DOHH2 (cell line): ENCODE data around the gene LRRC63.

ENCODE experiments used
- H3F3A ChIP-seq: fragments of 200-600 bp; sonication (generic), shearing (Covaris generic); 2 replicates; pipeline ENCODE4 v1.6.0; 2016; ENCODE audit warnings: antibody characterized with exemption, mild to moderate bottlenecking; ENCODE audit not compliant: control insufficient read depth, insufficient read depth
- H3K27ac ChIP-seq: fragments of 200-600 bp; sonication (generic); 2 replicates; pipeline ENCODE4 v1.5.1; 2014; ENCODE audit warnings: low read depth, mild to moderate bottlenecking, low read length, moderate library complexity
- H3K27me3 ChIP-seq: fragments of 200-600 bp; sonication (generic); 2 replicates; pipeline ENCODE4 v1.6.1; 2014; ENCODE audit warnings: mild to moderate bottlenecking, low read length, mixed read lengths; ENCODE audit not compliant: control insufficient read depth
- H3K36me3 ChIP-seq: fragments of 200-600 bp; sonication (generic); 2 replicates; pipeline ENCODE4 v1.6.1; 2014; ENCODE audit warnings: mild to moderate bottlenecking, low read length, moderate library complexity, mixed read lengths; ENCODE audit not compliant: control insufficient read depth
- H3K4me1 ChIP-seq: fragments of 200-600 bp; sonication (generic); 2 replicates; pipeline ENCODE4 v1.6.1; 2014; ENCODE audit warnings: mild to moderate bottlenecking, low read length, mixed read lengths; ENCODE audit not compliant: control insufficient read depth
- H3K4me2 ChIP-seq: fragments of 200-600 bp; sonication (generic); 2 replicates; pipeline ENCODE4 v1.6.0; 2014; ENCODE audit warnings: mild to moderate bottlenecking, low read length, moderate library complexity
- H3K4me3 ChIP-seq: fragments of 200-600 bp; sonication (generic); 2 replicates; pipeline ENCODE4 v1.5.1; 2014; ENCODE audit warnings: mild to moderate bottlenecking, low read length, mixed read lengths
- H3K79me2 ChIP-seq: fragments of 200-600 bp; sonication (generic); 2 replicates; pipeline ENCODE4 v1.6.1; 2014; ENCODE audit warnings: mild to moderate bottlenecking, low read length, mixed read lengths; ENCODE audit not compliant: control insufficient read depth
- H3K9me2 ChIP-seq: fragments of 200-600 bp; sonication (generic); replicated peaks from 2 replicates; pipeline ENCODE4 v1.6.1; 2014; ENCODE audit warnings: mild to moderate bottlenecking, low read length, mixed read lengths; ENCODE audit not compliant: control insufficient read depth
- H3K9me3 ChIP-seq: fragments of 200-600 bp; sonication (generic); 2 replicates; pipeline ENCODE4 v1.6.1; 2014; ENCODE audit warnings: antibody characterized with exemption, low read length, mixed read lengths; ENCODE audit not compliant: control insufficient read depth, insufficient read depth
- H4K20me1 ChIP-seq: fragments of 200-600 bp; sonication (generic); 2 replicates; pipeline ENCODE4 v1.6.0; 2014; ENCODE audit warnings: low read depth, mild to moderate bottlenecking, antibody characterized with exemption, low read length, moderate library complexity; ENCODE audit not compliant: control insufficient read depth, insufficient read depth
- EZH2phosphoT487 ChIP-seq: fragments of 200-600 bp; sonication (generic); IDR thresholded peaks from 2 replicates; pipeline ENCODE4 v1.6.1; 2017; ENCODE audit warnings: borderline replicate concordance, mild to moderate bottlenecking, antibody characterized with exemption, low read length, moderate library complexity, mixed read lengths
- TF ChIP-seq, protein P1 (sequence below): fragments of 200-600 bp; sonication (generic); IDR thresholded peaks from one replicate; pipeline ENCODE4 v1.5.1; 2014; ENCODE audit warnings: antibody characterized with exemption, mild to moderate bottlenecking, low read depth, low read length; ENCODE audit not compliant: poor library complexity, severe bottlenecking

The LRRC63 gene

DNA sequence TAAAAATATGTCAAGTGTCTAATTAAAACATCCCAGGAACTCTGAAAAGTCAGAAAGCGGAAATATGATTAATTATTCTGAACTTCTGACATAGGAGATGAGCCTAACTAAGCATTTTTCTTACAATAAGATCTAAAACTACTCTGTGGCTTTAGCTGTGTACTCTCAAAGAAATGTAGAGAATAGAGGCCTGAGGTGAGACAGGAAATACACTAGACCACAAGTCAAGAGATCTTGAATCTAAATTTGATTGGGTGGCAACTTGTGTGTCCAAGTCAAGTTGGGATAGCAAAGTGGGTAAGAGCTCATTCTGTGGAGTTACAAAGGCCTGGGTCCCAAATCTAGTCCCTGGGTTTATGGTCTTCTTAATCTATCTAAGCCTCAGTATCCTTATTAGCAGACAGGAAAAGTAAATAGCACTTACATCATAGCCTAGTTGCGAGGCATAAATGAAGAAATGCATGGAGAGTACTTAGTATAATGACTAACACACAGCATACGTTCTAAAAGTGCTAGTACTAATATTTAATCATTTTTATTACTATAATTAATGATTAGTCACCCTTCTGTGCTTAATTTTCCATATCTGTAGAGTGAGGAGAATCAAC lies 9.4 kb upstream of the LRRC63 start:
- Histone ChIP-seq H3K27me3 (0 out of 2 replicates have a peak, but pooled peaks cover 3% of the 10 kb centered on the region), H3F3A (peaks cover 3% of the 10 kb centered on the region; the same call in 1 of the 2 replicates), H3K9me2 (no peaks in the 10 kb centered on the region), H3K36me3 (no peaks in the 10 kb centered on the region), H3K79me2 (no peaks in the 10 kb centered on the region), H3K4me2 (peak overlapping the region; percentile 2; the same call in 1 of the 2 replicates), H3K27ac (no peak overlapping the region), H3K4me3 (no peak overlapping the region), H3K4me1 (peaks cover 26% of the 10 kb centered on the region), H3K9me3 (no peaks in the 10 kb centered on the region), H4K20me1 (no peaks in the 10 kb centered on the region)
- TF ChIP-seq, protein P1, sequence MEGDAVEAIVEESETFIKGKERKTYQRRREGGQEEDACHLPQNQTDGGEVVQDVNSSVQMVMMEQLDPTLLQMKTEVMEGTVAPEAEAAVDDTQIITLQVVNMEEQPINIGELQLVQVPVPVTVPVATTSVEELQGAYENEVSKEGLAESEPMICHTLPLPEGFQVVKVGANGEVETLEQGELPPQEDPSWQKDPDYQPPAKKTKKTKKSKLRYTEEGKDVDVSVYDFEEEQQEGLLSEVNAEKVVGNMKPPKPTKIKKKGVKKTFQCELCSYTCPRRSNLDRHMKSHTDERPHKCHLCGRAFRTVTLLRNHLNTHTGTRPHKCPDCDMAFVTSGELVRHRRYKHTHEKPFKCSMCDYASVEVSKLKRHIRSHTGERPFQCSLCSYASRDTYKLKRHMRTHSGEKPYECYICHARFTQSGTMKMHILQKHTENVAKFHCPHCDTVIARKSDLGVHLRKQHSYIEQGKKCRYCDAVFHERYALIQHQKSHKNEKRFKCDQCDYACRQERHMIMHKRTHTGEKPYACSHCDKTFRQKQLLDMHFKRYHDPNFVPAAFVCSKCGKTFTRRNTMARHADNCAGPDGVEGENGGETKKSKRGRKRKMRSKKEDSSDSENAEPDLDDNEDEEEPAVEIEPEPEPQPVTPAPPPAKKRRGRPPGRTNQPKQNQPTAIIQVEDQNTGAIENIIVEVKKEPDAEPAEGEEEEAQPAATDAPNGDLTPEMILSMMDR = no peak
- no peak for TF ChIP-seq EZH2phosphoT487

DNA sequence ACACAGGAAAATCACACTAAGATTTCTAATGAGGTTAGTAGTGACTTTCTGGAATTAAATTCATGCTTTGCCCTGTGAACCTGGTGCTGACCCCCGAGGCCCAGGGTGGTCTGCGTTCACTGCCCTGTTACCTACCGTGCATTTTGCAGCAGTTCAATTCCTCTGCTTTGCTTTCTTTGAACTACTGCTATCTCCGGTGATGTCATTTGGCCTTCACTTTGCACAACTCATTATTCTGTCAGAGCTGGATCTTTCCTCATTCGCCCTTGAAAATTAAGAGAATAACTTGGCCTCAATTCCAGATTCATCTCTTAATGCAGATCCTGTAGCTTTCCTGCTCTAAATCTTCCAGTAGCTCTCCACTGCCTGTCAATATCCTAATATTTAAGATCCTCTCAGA lies 8.8 kb upstream of the LRRC63 start:
- peaks cover 3% of the 10 kb centered on the region; the same call in 1 of the 2 replicates for H3F3A ChIP-seq
- H3K4me2 ChIP-seq = no peak overlapping the region
- no peaks in the 10 kb centered on the region for H4K20me1 ChIP-seq
- peaks cover 26% of the 10 kb centered on the region for H3K4me1 ChIP-seq
- no peaks in the 10 kb centered on the region for H3K36me3 ChIP-seq
- no peak overlapping the region for H3K4me3 ChIP-seq
- TF ChIP-seq, protein P1 = no peak
- no peak for TF ChIP-seq EZH2phosphoT487
- no peaks in the 10 kb centered on the region for H3K79me2 ChIP-seq
- peaks cover 7% of the 10 kb centered on the region; the same call in 1 of the 2 replicates for H3K27me3 ChIP-seq
- no peaks in the 10 kb centered on the region for H3K9me3 ChIP-seq
- no peak overlapping the region for H3K27ac ChIP-seq
- no peaks in the 10 kb centered on the region for H3K9me2 ChIP-seq

DNA sequence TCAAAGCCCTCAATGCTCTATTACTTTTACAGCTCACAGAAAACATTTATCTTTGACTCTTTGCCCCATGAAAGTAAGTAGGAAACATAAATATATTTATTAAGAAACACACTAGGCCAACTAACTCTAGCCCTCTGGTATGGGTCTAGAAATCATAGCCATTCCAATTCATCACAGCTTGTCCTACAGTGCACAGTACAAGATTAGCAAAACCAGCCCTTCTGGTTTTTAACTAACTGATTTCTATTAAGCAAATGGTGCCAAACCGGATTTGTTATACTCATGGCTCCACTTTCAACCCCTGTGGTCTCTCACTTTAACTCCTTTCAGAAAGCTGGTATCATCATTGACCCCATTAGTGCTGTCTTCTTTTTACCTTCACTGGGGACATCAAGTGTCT lies 5.6 kb upstream of the LRRC63 start:
- Histone ChIP-seq H3K9me2 (no peaks in the 10 kb centered on the region), H3F3A (no peaks in the 10 kb centered on the region), H3K9me3 (no peaks in the 10 kb centered on the region), H3K36me3 (no peaks in the 10 kb centered on the region), H3K27me3 (peaks cover 22% of the 10 kb centered on the region), H3K27ac (no peak overlapping the region), H3K4me2 (no peak overlapping the region), H4K20me1 (no peaks in the 10 kb centered on the region), H3K4me3 (no peak overlapping the region), H3K79me2 (no peaks in the 10 kb centered on the region), H3K4me1 (peaks cover 15% of the 10 kb centered on the region)
- no peak for TF ChIP-seq EZH2phosphoT487
- TF ChIP-seq, protein P1 = no peak

DNA sequence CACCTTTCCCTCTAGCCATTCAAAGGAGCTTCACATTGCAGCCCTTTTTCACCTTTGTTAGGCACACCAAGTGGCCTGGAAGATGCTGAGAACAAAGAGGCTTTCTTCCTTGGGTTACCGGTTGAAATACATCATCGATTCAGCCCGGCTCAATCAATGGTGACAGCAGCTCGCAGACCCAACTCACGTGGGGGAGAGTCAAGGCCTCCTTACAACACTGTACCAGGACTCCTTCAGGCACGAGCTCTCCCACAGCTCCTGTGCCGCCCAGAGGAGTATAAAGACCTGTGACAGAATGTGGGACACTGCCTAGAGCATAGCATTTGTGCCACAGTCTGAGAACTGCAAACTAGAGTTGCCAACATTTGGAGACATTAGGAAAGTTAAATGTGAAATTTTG lies 3.9 kb upstream of the LRRC63 start:
- H3K27me3 ChIP-seq = peaks cover 35% of the 10 kb centered on the region
- H3K4me3 ChIP-seq = no peak overlapping the region
- no peaks in the 10 kb centered on the region for H3K9me2 ChIP-seq
- no peaks in the 10 kb centered on the region for H3K79me2 ChIP-seq
- TF ChIP-seq, protein P1 = no peak
- no peak for TF ChIP-seq EZH2phosphoT487
- H3K4me1 ChIP-seq = peaks cover 16% of the 10 kb centered on the region
- no peak overlapping the region for H3K4me2 ChIP-seq
- H3F3A ChIP-seq = no peaks in the 10 kb centered on the region
- no peak overlapping the region for H3K27ac ChIP-seq
- no peaks in the 10 kb centered on the region for H3K9me3 ChIP-seq
- H4K20me1 ChIP-seq = no peaks in the 10 kb centered on the region
- H3K36me3 ChIP-seq = no peaks in the 10 kb centered on the region
